Measurements from ENCODE around the gene MRPL12.
A peak's percentile ranks its signal among the peaks of the same experiment; 100 is the strongest.

MRPL12 gene

DNA sequence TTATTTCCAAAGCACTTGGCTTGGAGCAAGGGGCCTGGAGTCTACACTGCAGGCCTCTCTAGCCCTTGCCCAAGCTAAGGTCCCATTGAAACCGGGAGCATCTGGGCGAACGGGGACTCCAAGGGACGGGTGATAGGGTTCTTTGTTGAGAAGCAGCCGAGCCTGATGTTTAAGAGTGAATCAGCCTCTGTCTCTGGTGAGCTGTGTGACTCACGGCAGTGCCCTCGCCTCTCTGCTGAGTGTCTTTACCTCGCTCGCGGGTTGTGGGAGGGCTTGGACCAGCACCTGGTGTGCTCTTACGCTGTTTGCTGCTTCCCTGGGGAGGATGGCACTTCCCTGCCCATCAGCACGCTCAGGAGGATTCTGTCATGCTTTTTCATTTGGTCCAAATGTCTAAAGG, 18.1 kb upstream of the MRPL12 start:
- DNase-seq (ENCODE audit: low read depth in 1 of 2, low spot score in 1 of 2), result peak in 1 of 2 experiments; percentile 7
- TF ChIP-seq JUND (IDR thresholded peaks at IDR 0.05; ENCODE audit: low read depth), result no peak
- in situ Hi-C loops (cut with HindIII; ENCODE audit: low pct_unique_long_range_greater_than_20kb, low sequenced_read_pairs), result no loop called here

DNA sequence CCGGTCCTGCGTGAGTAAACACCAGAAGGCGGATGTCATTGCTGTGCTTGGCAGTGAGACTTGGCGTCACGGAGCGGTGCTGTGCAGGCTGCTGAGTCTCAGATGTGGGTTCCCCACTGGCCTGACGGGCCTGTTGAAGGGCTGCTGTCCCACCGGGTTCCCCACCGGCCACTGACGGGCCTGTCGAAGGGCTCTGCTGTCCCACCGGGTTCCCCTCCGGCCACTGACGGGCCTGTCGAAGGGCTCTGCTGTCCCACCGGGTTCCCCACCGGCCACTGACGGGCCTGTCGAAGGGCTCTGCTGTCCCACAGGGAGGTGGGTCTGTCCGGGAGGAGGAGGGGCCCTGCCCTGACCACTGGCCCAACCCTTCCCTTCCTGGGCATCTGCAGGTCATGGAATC, 16.6 kb upstream of the MRPL12 start:
- no peak for TF ChIP-seq JUND (IDR thresholded peaks at IDR 0.05; ENCODE audit: low read depth)
- in situ Hi-C loops (cut with HindIII; ENCODE audit: low pct_unique_long_range_greater_than_20kb, low sequenced_read_pairs), result no loop called here
- no peak for DNase-seq (ENCODE audit: low read depth in 1 of 2, low spot score in 1 of 2)

DNA sequence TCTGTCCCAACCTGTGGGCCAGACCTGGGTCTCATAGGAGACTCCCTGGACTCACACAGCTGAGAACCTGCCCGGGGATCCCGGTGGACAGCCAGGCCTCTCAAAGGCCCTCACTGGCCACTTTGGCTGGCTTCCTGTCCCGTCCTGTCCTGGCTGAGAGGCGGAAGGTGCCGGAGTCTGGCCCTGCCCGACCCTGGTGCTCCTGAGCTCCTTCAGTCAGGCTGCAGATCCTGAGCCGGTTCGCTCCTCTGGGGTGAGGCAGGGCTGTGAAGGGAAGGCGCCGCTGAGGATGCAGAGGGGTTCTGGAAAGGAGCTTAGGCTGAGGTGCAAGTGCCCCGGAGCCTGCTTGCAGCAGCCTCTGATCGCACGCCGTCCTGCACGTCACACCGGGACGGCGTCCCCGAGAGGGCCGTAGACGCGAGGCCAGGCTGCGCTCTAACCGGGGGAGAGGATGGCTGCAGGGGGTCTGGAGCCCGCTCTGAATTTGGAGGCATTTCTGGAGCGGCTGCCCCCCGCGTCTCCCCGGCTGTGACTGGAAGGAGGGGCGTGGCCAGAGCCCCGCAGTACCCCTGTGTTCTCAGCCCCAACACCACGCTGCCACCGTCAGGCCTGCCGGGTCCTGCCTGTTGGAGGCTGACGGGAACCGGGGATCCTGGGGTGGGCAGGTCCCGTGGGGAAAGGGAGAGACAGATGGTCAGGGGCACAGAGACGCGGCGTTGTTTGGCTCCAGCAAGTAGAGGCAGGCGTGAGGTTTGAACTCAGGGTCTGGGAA, 15.2 kb upstream of the MRPL12 start:
- in situ Hi-C loops (cut with HindIII; ENCODE audit: low pct_unique_long_range_greater_than_20kb, low sequenced_read_pairs), result no loop called here
- DNase-seq (ENCODE audit: low read depth in 1 of 2, low spot score in 1 of 2), result peak in 1 of 2 experiments; percentile 9
- TF ChIP-seq JUND (IDR thresholded peaks at IDR 0.05; ENCODE audit: low read depth), result no peak

DNA sequence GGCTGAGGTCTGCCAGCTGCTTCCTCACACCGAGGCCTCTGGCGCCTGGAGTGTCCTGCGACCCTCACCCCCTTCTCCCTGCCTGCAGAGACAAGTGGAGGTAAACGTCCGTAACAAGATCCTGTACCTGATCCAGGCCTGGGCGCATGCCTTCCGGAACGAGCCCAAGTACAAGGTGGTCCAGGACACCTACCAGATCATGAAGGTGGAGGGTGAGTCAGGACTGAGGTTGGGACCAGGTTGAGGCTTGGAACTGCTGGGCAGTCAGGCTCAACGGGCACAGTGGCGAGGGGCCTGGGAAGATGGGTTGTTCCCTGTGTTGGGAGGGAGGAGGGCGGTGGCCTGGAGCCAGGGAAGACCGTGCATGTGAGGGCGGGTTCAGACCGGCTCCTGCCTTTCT, 14.6 kb upstream of the MRPL12 start:
- in situ Hi-C loops (cut with HindIII; ENCODE audit: low pct_unique_long_range_greater_than_20kb, low sequenced_read_pairs), result no loop called here
- peak in 1 of 2 experiments; percentile 9 for DNase-seq (ENCODE audit: low read depth in 1 of 2, low spot score in 1 of 2)
- TF ChIP-seq JUND (IDR thresholded peaks at IDR 0.05; ENCODE audit: low read depth), result no peak

DNA sequence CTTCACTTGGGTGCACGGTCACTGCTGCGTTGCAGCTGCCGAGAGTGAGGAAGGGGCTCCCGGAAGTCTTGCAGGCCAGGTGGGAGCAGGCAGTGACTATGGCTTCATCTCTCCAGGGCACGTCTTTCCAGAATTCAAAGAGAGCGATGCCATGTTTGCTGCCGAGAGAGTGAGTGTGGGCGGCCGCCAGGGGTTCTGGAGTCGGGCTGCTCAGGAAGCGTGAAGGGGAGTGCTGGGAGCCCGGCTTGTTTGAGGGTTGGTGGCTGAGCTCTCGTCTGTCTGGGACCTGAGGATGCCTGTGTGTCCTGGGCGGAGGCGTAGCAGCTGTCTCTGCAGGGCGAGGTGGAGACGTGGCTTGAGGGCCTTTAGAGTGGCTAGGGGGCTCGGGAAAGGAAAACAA, 13.1 kb upstream of the MRPL12 start:
- no peak for TF ChIP-seq JUND (IDR thresholded peaks at IDR 0.05; ENCODE audit: low read depth)
- no peak for DNase-seq (ENCODE audit: low read depth in 1 of 2, low spot score in 1 of 2)
- in situ Hi-C loops (cut with HindIII; ENCODE audit: low pct_unique_long_range_greater_than_20kb, low sequenced_read_pairs), result no loop called here

DNA sequence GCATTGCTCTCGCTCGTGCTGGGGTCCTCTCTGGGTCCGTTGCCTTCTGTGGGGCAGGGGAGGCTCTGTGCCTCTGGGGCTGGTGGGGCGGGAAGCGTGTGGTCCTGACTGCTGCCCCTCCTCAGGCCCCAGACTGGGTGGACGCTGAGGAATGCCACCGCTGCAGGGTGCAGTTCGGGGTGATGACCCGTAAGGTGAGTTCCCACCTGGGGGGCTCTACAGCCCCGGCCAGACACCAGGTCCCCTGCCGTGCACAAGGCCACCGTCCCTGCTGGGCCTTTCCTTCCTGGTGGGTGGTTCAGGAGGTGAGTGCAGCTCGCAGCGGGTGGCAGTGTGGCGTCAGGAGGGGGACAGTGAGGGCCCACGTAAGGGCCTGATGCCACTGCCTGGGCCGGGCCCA, 12.6 kb upstream of the MRPL12 start:
- DNase-seq (ENCODE audit: low read depth in 1 of 2, low spot score in 1 of 2), result no peak
- no peak for TF ChIP-seq JUND (IDR thresholded peaks at IDR 0.05; ENCODE audit: low read depth)
- in situ Hi-C loops (cut with HindIII; ENCODE audit: low pct_unique_long_range_greater_than_20kb, low sequenced_read_pairs), result no loop called here

DNA sequence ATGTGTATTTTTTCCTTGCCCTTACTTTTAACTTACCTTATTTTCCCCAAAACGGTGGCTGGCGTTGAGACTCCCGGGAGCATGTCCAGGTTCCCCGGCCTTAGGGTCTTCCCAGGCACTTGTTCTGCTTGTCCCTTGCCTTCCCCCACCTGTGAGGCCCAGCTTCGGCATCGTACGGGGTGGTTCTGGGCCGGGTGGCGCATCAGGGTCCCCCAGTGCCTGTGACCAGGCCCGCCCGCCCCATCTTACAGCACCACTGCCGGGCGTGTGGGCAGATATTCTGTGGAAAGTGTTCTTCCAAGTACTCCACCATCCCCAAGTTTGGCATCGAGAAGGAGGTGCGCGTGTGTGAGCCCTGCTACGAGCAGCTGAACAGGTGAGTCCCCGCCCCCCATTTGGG, 12.0 kb upstream of the MRPL12 start:
- in situ Hi-C loops (cut with HindIII; ENCODE audit: low pct_unique_long_range_greater_than_20kb, low sequenced_read_pairs), result no loop called here
- no peak for DNase-seq (ENCODE audit: low read depth in 1 of 2, low spot score in 1 of 2)
- no peak for TF ChIP-seq JUND (IDR thresholded peaks at IDR 0.05; ENCODE audit: low read depth)

DNA sequence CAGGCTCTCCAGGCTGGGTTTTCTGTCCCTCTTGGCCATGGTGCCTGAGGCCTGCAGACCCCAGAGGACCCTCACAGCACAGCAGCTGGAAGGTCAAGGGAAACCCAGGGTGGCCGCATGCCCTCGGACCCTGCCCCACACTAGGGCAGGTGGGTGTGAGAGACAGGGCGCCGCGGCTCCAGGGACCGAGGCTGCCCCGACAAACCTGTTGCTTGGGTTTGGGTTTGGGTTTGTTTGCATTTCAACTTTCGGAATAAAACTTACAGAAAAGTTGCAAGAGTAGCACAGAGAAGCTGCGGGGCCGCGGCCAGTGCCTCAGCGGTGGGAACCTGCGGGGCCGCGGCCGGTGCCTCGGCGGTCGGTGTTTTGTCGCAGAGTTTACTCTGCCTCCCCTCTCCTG, 11.6 kb upstream of the MRPL12 start:
- TF ChIP-seq JUND (IDR thresholded peaks at IDR 0.05; ENCODE audit: low read depth), result no peak
- no peak for DNase-seq (ENCODE audit: low read depth in 1 of 2, low spot score in 1 of 2)
- in situ Hi-C loops (cut with HindIII; ENCODE audit: low pct_unique_long_range_greater_than_20kb, low sequenced_read_pairs), result no loop called here

DNA sequence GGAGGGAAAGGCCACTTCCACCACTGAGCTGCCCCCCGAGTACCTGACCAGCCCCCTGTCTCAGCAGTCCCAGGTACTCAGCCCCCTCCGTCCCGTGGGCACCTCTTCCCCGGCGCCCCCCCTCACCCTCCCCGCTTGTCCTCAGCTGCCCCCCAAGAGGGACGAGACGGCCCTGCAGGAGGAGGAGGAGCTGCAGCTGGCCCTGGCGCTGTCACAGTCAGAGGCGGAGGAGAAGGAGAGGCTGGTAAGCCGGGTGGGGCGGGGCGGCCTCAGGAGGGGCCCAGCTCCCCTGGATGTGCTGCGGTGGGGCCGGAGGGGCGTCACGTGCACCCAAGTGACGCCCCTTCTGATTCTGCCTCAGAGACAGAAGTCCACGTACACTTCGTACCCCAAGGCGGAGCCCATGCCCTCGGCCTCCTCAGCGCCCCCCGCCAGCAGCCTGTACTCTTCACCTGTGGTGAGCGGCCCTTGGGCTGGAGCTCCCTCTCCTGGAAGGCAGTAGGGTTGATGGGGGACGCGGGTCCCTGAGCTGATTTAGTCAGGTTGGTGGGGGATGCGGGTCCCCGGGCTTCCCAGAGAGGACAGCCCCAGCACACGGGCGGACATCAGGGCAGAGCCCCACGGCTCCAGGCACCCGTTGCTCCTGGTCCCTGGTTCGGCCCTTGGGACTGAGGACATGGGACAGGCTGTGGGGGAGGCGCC, 9.5 kb upstream of the MRPL12 start:
- no peak for DNase-seq (ENCODE audit: low read depth in 1 of 2, low spot score in 1 of 2)
- TF ChIP-seq JUND (IDR thresholded peaks at IDR 0.05; ENCODE audit: low read depth), result no peak
- in situ Hi-C loops (cut with HindIII; ENCODE audit: low pct_unique_long_range_greater_than_20kb, low sequenced_read_pairs), result no loop called here

DNA sequence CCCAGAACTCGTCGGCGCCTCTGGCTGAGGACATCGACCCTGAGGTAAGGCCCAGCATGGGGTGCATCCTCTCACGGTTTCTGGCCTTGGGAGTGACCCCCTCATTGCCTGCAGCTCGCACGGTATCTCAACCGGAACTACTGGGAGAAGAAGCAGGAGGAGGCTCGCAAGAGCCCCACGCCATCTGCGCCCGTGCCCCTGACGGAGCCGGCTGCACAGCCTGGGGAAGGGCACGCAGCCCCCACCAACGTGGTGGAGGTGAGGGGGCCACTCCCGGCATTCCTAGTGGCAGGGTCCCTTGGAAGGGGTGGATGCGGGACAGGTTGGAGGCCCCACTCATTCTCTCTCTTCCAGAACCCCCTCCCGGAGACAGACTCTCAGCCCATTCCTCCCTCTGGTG, 8.4 kb upstream of the MRPL12 start:
- in situ Hi-C loops (cut with HindIII; ENCODE audit: low pct_unique_long_range_greater_than_20kb, low sequenced_read_pairs), result no loop called here
- DNase-seq (ENCODE audit: low read depth in 1 of 2, low spot score in 1 of 2), result no peak
- TF ChIP-seq JUND (IDR thresholded peaks at IDR 0.05; ENCODE audit: low read depth), result no peak

DNA sequence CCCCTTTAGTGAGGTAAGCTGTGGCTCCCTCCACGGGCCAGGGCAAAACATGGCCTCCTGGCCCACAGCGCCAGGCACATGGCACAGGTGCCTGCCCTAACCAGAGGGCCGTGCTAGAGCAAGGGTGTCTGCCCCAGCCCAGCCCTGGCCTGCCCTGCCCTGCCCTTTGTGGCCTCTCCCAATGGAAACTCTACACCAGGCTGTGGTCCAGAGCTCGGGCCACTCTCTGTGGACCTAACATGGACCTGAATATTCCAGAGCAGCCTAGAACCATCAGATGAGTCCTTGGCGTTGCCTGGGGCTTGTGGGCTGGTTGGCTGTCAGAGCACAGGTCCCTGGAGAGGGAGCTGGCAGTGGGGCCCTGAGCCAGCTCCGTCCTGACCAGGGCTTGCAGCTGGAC, 8.0 kb upstream of the MRPL12 start:
- in situ Hi-C loops (cut with HindIII; ENCODE audit: low pct_unique_long_range_greater_than_20kb, low sequenced_read_pairs), result no loop called here
- TF ChIP-seq JUND (IDR thresholded peaks at IDR 0.05; ENCODE audit: low read depth), result no peak
- no peak for DNase-seq (ENCODE audit: low read depth in 1 of 2, low spot score in 1 of 2)

DNA sequence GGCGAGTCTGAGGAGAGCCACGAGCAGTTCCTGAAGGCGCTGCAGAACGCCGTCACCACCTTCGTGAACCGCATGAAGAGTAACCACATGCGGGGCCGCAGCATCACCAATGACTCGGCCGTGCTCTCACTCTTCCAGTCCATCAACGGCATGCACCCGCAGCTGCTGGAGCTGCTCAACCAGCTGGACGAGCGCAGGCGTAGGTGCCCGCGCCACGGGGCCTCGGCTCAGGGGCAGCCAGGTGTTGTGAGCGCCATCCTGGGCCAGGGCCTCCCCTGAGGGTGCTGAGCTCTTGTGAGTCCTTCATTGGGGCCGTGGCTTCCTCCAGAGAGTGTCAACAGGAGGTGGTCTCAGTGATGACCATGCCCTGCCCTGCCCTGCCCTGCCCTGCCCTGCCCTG, 7.4 kb upstream of the MRPL12 start:
- no peak for DNase-seq (ENCODE audit: low read depth in 1 of 2, low spot score in 1 of 2)
- TF ChIP-seq JUND (IDR thresholded peaks at IDR 0.05; ENCODE audit: low read depth), result no peak
- in situ Hi-C loops (cut with HindIII; ENCODE audit: low pct_unique_long_range_greater_than_20kb, low sequenced_read_pairs), result no loop called here

DNA sequence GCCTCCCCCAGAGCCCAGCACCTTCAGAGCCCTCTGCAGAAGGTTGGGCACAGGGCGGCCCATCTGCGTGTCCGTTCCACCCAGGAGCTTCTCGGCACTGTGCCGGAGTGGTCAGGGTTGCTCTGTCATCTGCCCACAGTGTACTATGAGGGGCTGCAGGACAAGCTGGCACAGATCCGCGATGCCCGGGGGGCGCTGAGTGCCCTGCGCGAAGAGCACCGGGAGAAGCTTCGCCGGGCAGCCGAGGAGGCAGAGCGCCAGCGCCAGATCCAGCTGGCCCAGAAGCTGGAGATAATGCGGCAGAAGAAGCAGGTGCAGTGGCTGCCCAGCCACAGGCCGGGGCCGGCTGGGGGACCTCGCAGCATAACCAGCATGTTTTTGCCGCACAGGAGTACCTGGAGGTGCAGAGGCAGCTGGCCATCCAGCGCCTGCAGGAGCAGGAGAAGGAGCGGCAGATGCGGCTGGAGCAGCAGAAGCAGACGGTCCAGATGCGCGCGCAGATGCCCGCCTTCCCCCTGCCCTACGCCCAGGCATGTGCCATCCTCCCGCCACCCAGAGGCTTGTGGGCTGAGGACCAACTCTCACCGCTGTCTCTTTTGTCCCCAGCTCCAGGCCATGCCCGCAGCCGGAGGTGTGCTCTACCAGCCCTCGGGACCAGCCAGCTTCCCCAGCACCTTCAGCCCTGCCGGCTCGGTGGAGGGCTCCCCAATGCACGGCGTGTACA, 6.8 kb upstream of the MRPL12 start:
- in situ Hi-C loops (cut with HindIII; ENCODE audit: low pct_unique_long_range_greater_than_20kb, low sequenced_read_pairs), result no loop called here
- no peak for TF ChIP-seq JUND (IDR thresholded peaks at IDR 0.05; ENCODE audit: low read depth)

More for the DNA sequence above, 6.8 kb upstream of the MRPL12 start:
- no peak for DNase-seq (ENCODE audit: low read depth in 1 of 2, low spot score in 1 of 2)
